ENCODE results near the gene PMP22.
"Not testable (repeated sequence)": the region's sequence is repeated elsewhere in the genome, so short reads cannot be mapped to it uniquely, and the experiment has no call there.

DNA sequence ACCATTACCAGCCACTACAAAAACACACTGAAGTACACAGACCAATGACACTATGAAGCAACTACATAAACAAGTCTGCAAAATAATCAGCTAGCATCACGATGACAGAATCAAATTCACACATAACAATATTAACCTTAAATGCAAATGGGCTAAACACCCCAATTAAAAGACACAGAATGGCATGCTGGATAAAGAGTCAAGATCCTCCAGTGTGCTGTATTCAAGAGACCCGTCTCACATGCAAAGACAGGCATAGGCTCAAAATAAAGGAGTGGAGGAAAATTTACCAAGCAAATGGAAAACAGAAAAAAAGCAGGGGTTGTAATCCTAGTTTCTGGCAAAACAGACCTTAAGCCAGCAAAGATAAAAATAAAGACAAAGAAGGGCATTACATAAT is 64.6 kb downstream of the PMP22 start:
- TF ChIP-seq, protein P1, sequence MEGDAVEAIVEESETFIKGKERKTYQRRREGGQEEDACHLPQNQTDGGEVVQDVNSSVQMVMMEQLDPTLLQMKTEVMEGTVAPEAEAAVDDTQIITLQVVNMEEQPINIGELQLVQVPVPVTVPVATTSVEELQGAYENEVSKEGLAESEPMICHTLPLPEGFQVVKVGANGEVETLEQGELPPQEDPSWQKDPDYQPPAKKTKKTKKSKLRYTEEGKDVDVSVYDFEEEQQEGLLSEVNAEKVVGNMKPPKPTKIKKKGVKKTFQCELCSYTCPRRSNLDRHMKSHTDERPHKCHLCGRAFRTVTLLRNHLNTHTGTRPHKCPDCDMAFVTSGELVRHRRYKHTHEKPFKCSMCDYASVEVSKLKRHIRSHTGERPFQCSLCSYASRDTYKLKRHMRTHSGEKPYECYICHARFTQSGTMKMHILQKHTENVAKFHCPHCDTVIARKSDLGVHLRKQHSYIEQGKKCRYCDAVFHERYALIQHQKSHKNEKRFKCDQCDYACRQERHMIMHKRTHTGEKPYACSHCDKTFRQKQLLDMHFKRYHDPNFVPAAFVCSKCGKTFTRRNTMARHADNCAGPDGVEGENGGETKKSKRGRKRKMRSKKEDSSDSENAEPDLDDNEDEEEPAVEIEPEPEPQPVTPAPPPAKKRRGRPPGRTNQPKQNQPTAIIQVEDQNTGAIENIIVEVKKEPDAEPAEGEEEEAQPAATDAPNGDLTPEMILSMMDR (IDR thresholded peaks at IDR 0.05): not testable (repeated sequence)
- TF ChIP-seq POLR2A (IDR thresholded peaks at IDR 0.05); POLR2AphosphoS5 (IDR thresholded peaks at IDR 0.05; ENCODE audit: insufficient read depth in 1 of 2, low read depth in 1 of 2): not testable (repeated sequence)

All from vagina (tissue), 2 donors.